ENCODE measurements around the gene MAF.

MAF gene

GRCh38 chr16:79603055-79603454, 2.5 kb upstream of the MAF start:
- H3K27me3 ChIP-seq, result no peaks in the 10 kb centered on the region
- H3K27ac ChIP-seq, result no peak overlapping the region
- H3K9me3 ChIP-seq, result no peaks in the 10 kb centered on the region
- intact Hi-C loops (cut with DNase I; ENCODE audit: low total_unique reads), result loop anchor here (5.0 to 10.0 kb wide), 3 partner anchors 164 to 1478 kb away; no protein-coding TSS in a partner anchor
- peaks cover 0 to 16% (median 3%) of the 10 kb centered on the region in 4 donors for H3K4me1 ChIP-seq
- no peak overlapping the region for H3K4me3 ChIP-seq
- TF ChIP-seq CTCF (IDR thresholded peaks at IDR 0.05), result no peak
- DNase-seq, result no peak
- H3K36me3 ChIP-seq, result no peaks in the 10 kb centered on the region

- Histone ChIP-seq H3K27me3 (no peaks in the 10 kb centered on the region), H3K36me3 (no peaks in the 10 kb centered on the region), H3K4me1 (peaks cover 0 to 16% (median 3%) of the 10 kb centered on the region in 4 donors), H3K4me3 (peak overlapping the region in 1 of 2 donors; percentile 78), H3K9me3 (no peaks in the 10 kb centered on the region), H3K27ac (no peak overlapping the region)
- DNase-seq, result no peak
- intact Hi-C loops (cut with DNase I; ENCODE audit: low total_unique reads), result loop anchor here (5.0 to 10.0 kb wide), 3 partner anchors 165 to 1478 kb away; no protein-coding TSS in a partner anchor
- no peak for TF ChIP-seq CTCF (IDR thresholded peaks at IDR 0.05)
Measured at GRCh38 chr16:79602628-79603014, 2.1 kb upstream of the MAF start.

- Histone ChIP-seq H3K27ac (peak overlapping the region; percentile 83 to 91), H3K4me1 (peaks cover 0 to 18% (median 2%) of the 10 kb centered on the region in 4 donors), H3K4me3 (peak overlapping the region; percentile 63 to 78), H3K9me3 (no peaks in the 10 kb centered on the region), H3K36me3 (no peaks in the 10 kb centered on the region), H3K27me3 (no peaks in the 10 kb centered on the region)
- TF ChIP-seq CTCF (IDR thresholded peaks at IDR 0.05), result peak; percentile 70 to 73
- intact Hi-C loops (cut with DNase I; ENCODE audit: low total_unique reads), result loop anchor here (5.0 to 10.0 kb wide), 3 partner anchors 165 to 1477 kb away; no protein-coding TSS in a partner anchor
- peak; percentile 83 to 85 for DNase-seq
Measured at GRCh38 chr16:79601931-79602627, 1.5 kb upstream of the MAF start.

- Histone ChIP-seq H3K9me3 (no peaks in the 10 kb centered on the region), H3K36me3 (no peaks in the 10 kb centered on the region), H3K27ac (peak overlapping the region; percentile 83 to 91), H3K27me3 (no peaks in the 10 kb centered on the region), H3K4me3 (peak overlapping the region; percentile 63 to 78), H3K4me1 (peaks cover 0 to 25% (median 2%) of the 10 kb centered on the region in 4 donors)
- no peak for TF ChIP-seq CTCF (IDR thresholded peaks at IDR 0.05)
- intact Hi-C loops (cut with DNase I; ENCODE audit: low total_unique reads), result loop anchor here (5.0 to 10.0 kb wide), 3 partner anchors 166 to 1477 kb away; no protein-coding TSS in a partner anchor
- DNase-seq, result peak; percentile 58 to 78
Measured at GRCh38 chr16:79601092-79601930, 774 bp upstream of the MAF start.

GRCh38 chr16:79599837-79600637, 500 bp downstream of the MAF start:
- H3K4me3 ChIP-seq, result peak overlapping the region; percentile 63 to 78
- intact Hi-C loops (cut with DNase I; ENCODE audit: low total_unique reads), result loop anchor here (5.0 to 10.0 kb wide), 4 partner anchors 112 to 1475 kb away; no protein-coding TSS in a partner anchor
- no peaks in the 10 kb centered on the region for H3K9me3 ChIP-seq
- H3K27me3 ChIP-seq, result no peaks in the 10 kb centered on the region
- H3K4me1 ChIP-seq, result peaks cover 0 to 35% (median 2%) of the 10 kb centered on the region in 4 donors
- DNase-seq, result peak; percentile 39 to 77
- no peak for TF ChIP-seq CTCF (IDR thresholded peaks at IDR 0.05)
- H3K27ac ChIP-seq, result peak overlapping the region; percentile 83 to 91
- no peaks in the 10 kb centered on the region for H3K36me3 ChIP-seq

All from tibial artery (tissue), 4 donors.